ENCODE measurements around the gene KRTAP2-3. TPM values are rescaled to one million over a fixed set of nuclear protein-coding genes. Genes with fewer than 3 reads are reported as not detected.

The KRTAP2-3 gene
- total RNA-seq, 2 donors from 2014 or later, result not detected

DNA sequence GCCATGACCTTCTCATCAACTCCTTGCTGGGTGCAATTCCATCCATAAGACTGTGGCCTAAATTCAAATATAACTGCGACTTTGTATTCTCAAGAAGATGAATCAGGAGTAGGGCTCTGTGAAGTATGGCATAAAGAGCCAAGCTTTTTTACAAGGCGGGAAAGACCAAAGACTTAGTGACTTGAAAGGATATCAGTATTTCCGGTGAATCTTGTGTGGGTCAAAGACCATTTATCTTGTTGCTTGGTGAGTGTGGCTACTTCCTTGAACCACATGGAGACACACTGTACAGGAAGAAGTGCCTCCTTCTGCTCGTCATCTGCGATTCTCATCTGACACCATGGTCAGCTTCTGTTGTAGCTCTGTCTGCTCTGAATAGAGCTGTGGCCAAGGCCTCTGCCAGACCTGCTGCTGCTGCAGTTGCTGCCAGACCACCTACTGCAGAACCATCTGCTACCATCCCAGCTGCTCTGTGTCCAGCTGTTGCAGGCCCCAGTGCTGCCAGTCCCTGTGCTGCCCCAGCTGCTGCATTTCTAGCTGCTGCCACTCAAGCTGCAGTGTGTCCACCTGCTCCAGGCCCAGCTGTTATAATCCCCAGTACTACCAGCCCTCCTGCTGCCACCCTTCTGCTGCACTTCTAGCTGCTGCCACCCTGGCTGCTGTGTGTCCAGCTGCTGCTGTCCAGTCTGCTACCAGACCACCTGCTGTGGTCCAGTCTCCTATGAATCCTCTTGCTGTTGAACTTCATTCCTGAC lies 11.9 kb upstream of the KRTAP2-3 start:
- Mint-ChIP-seq H3K9me3 (no peaks in the 10 kb centered on the region), H3K36me3 (ENCODE audit: low read depth) (no peaks in the 10 kb centered on the region), H3K4me1 (no peaks in the 10 kb centered on the region), H3K27ac (no peak overlapping the region), H3K27me3 (ENCODE audit: insufficient read depth) (peaks cover 3% of the 10 kb centered on the region), H3K4me3 (no peak overlapping the region)
- H3K4me3 ChIP-seq (ENCODE audit: low read length), result no peak overlapping the region
- H3K36me3 ChIP-seq (ENCODE audit: control insufficient read depth, insufficient read depth, low read length), result no peaks in the 10 kb centered on the region
- DNase-seq, result no peak
- no peaks in the 10 kb centered on the region for H3K9me3 ChIP-seq (ENCODE audit: control insufficient read depth, low read length)
- no peak overlapping the region for H3K9ac ChIP-seq (ENCODE audit: extremely low read depth, low read length, poor library complexity, severe bottlenecking)
- no peaks in the 10 kb centered on the region for H3K27me3 ChIP-seq (ENCODE audit: control insufficient read depth, insufficient read depth, low read length, poor library complexity, severe bottlenecking)
- H3K27ac ChIP-seq (ENCODE audit: low read depth, low read length), result no peak overlapping the region
- whole genome bisulfite sequencing, 2 experiments (ENCODE audit: insufficient coverage in 1 of 2, insufficient read length in 1 of 2), result 92 to 96% methylated on average over 5 of the region's 5 CpGs
- TF ChIP-seq, protein P1, sequence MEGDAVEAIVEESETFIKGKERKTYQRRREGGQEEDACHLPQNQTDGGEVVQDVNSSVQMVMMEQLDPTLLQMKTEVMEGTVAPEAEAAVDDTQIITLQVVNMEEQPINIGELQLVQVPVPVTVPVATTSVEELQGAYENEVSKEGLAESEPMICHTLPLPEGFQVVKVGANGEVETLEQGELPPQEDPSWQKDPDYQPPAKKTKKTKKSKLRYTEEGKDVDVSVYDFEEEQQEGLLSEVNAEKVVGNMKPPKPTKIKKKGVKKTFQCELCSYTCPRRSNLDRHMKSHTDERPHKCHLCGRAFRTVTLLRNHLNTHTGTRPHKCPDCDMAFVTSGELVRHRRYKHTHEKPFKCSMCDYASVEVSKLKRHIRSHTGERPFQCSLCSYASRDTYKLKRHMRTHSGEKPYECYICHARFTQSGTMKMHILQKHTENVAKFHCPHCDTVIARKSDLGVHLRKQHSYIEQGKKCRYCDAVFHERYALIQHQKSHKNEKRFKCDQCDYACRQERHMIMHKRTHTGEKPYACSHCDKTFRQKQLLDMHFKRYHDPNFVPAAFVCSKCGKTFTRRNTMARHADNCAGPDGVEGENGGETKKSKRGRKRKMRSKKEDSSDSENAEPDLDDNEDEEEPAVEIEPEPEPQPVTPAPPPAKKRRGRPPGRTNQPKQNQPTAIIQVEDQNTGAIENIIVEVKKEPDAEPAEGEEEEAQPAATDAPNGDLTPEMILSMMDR (conservative IDR thresholded peaks at IDR 0.05), result no peak
- no peaks in the 10 kb centered on the region for H3K4me1 ChIP-seq (ENCODE audit: control insufficient read depth, insufficient read depth, low read length)

- WGBS, 2 experiments (ENCODE audit: insufficient coverage in 1 of 2, insufficient read length in 1 of 2), result 88 to 89% methylated on average over 3 of the region's 3 CpGs
- Histone ChIP-seq H3K4me3 (ENCODE audit: low read length) (no peak overlapping the region), H3K27me3 (ENCODE audit: control insufficient read depth, insufficient read depth, low read length, poor library complexity, severe bottlenecking) (no peaks in the 10 kb centered on the region), H3K9me3 (ENCODE audit: control insufficient read depth, low read length) (no peaks in the 10 kb centered on the region), H3K4me1 (ENCODE audit: control insufficient read depth, insufficient read depth, low read length) (no peaks in the 10 kb centered on the region), H3K27ac (ENCODE audit: low read depth, low read length) (no peak overlapping the region), H3K36me3 (ENCODE audit: control insufficient read depth, insufficient read depth, low read length) (no peaks in the 10 kb centered on the region), H3K9ac (ENCODE audit: extremely low read depth, low read length, poor library complexity, severe bottlenecking) (no peak overlapping the region)
- TF ChIP-seq, protein P1 (conservative IDR thresholded peaks at IDR 0.05), result no peak
- H3K27me3 Mint-ChIP-seq (ENCODE audit: insufficient read depth), result no peaks in the 10 kb centered on the region
- no peaks in the 10 kb centered on the region for H3K9me3 Mint-ChIP-seq
- no peaks in the 10 kb centered on the region for H3K4me1 Mint-ChIP-seq
- no peaks in the 10 kb centered on the region for H3K36me3 Mint-ChIP-seq (ENCODE audit: low read depth)
- no peak overlapping the region for H3K27ac Mint-ChIP-seq
- H3K4me3 Mint-ChIP-seq, result no peak overlapping the region
- no peak for DNase-seq
Observed at GRCh38 chr17:41069031-41069430, 9.1 kb upstream of the KRTAP2-3 start.

DNA sequence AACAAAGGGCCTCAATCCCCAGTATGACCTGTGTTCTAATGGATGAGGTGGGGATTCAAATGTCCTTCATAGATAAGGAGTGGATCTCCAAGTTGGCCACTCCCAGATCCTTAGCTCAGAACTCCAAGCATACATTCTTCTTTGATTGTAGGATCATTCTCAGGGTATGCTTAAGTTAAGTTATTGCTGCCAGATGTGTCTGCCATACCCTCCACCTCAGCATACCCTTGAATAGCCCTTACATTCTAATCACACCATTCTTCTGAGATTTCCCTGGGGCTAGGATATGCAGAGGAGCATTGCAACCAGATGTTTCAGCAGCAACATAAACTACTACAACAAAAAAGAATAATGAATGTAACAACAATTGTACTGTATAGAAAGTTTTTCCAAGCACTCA lies 7.4 kb upstream of the KRTAP2-3 start:
- no peaks in the 10 kb centered on the region for H3K4me1 Mint-ChIP-seq
- H3K9me3 ChIP-seq (ENCODE audit: control insufficient read depth, low read length), result no peaks in the 10 kb centered on the region

More for the DNA sequence above, 7.4 kb upstream of the KRTAP2-3 start:
- Histone ChIP-seq H3K4me1 (ENCODE audit: control insufficient read depth, insufficient read depth, low read length) (no peaks in the 10 kb centered on the region), H3K27ac (ENCODE audit: low read depth, low read length) (no peak overlapping the region), H3K27me3 (ENCODE audit: control insufficient read depth, insufficient read depth, low read length, poor library complexity, severe bottlenecking) (no peaks in the 10 kb centered on the region), H3K36me3 (ENCODE audit: control insufficient read depth, insufficient read depth, low read length) (no peaks in the 10 kb centered on the region), H3K4me3 (ENCODE audit: low read length) (no peak overlapping the region), H3K9ac (ENCODE audit: extremely low read depth, low read length, poor library complexity, severe bottlenecking) (no peak overlapping the region)
- DNase-seq, result no peak
- Mint-ChIP-seq H3K27ac (no peak overlapping the region), H3K36me3 (ENCODE audit: low read depth) (no peaks in the 10 kb centered on the region), H3K4me3 (no peak overlapping the region), H3K9me3 (no peaks in the 10 kb centered on the region), H3K27me3 (ENCODE audit: insufficient read depth) (no peaks in the 10 kb centered on the region)
- TF ChIP-seq, protein P1 (conservative IDR thresholded peaks at IDR 0.05), result no peak

Data from endodermal cell (in vitro differentiated cells).